WTC11 (cell line): Measurements from ENCODE around the gene SLC9A3. TPM values are rescaled to one million over a fixed set of nuclear protein-coding genes. Genes with fewer than 3 reads are reported as not detected.

Experiments used
- ETV6 ChIP-seq: sonication (generic); formaldehyde crosslinking; IDR thresholded peaks from 2 replicates; pipeline ENCODE4 v1.8.1; 2022; ENCODE audit warnings: mild to moderate bottlenecking, missing genetic modification reagents
- MYBL2 ChIP-seq: sonication (generic); formaldehyde crosslinking; IDR thresholded peaks from 2 replicates; pipeline ENCODE4 v1.8.1; 2023; ENCODE audit warnings: mild to moderate bottlenecking, moderate library complexity, missing genetic modification reagents
- NR2C2 ChIP-seq: sonication (generic); formaldehyde crosslinking; IDR thresholded peaks from 2 replicates; pipeline ENCODE4 v1.8.0; 2022; ENCODE audit warnings: mild to moderate bottlenecking, missing genetic modification reagents
- RORB ChIP-seq: fragments of 250-450 bp; sonication (Bioruptor Pico); IDR thresholded peaks from 2 replicates; pipeline ENCODE4 v1.9.0; 2021; ENCODE audit warnings: mild to moderate bottlenecking
- SOX15 ChIP-seq: fragments of 250-450 bp; sonication (Bioruptor Pico); IDR thresholded peaks from 2 replicates; pipeline ENCODE4 v1.9.0; 2021; ENCODE audit warnings: mild to moderate bottlenecking
- SP1 ChIP-seq: sonication (generic); formaldehyde crosslinking; conservative IDR thresholded peaks from 2 replicates; pipeline ENCODE4 v1.8.1; 2022; ENCODE audit warnings: missing genetic modification reagents
- TEAD1 ChIP-seq: sonication (generic); formaldehyde crosslinking; IDR thresholded peaks from 2 replicates; pipeline ENCODE4 v1.8.0; 2022; ENCODE audit warnings: mild to moderate bottlenecking, missing genetic modification reagents
- ZNF121 ChIP-seq: sonication (generic); formaldehyde crosslinking; IDR thresholded peaks from 2 replicates; pipeline ENCODE4 v1.8.0; 2023; ENCODE audit warnings: missing genetic modification reagents
- ZNF232 ChIP-seq: sonication (generic); formaldehyde crosslinking; IDR thresholded peaks from 2 replicates; pipeline ENCODE4 v1.8.0; 2022; ENCODE audit warnings: mild to moderate bottlenecking, missing genetic modification reagents
- ZNF423 ChIP-seq: fragments of 250-450 bp; sonication (Bioruptor Pico); IDR thresholded peaks from 2 replicates; pipeline ENCODE4 v2.1.2; 2022; ENCODE audit warnings: mild to moderate bottlenecking, moderate library complexity
- total RNA-seq: library from RNA; stranded (reverse); gene quantifications from 3 replicates; pipeline ENCODE4 v1.2.3, GENCODE V29; 2021
- TF ChIP-seq, protein P1 (sequence below): sonication (generic); formaldehyde crosslinking; IDR thresholded peaks from 2 replicates; pipeline ENCODE4 v1.8.0; 2023; ENCODE audit warnings: missing genetic modification reagents, mild to moderate bottlenecking, borderline replicate concordance
- TF ChIP-seq, protein P2 (sequence below): fragments of 200-600 bp; IDR thresholded peaks from 2 replicates; pipeline ENCODE4 v1.8.0; 2022; ENCODE audit warnings: antibody characterized with exemption
- TF ChIP-seq, protein P3 (sequence below): fragments of 250-450 bp; sonication (Bioruptor Pico); IDR thresholded peaks from 2 replicates; pipeline ENCODE4 v1.8.0; 2021; ENCODE audit warnings: mild to moderate bottlenecking
- TF ChIP-seq, protein P4 (sequence below): fragments of 250-450 bp; sonication (Bioruptor Pico); conservative IDR thresholded peaks from 2 replicates; pipeline ENCODE4 v1.9.0; 2021; ENCODE audit warnings: mild to moderate bottlenecking
- TF ChIP-seq, protein P5 (sequence below): sonication (generic); formaldehyde crosslinking; IDR thresholded peaks from 2 replicates; pipeline ENCODE4 v1.8.0; 2022; ENCODE audit warnings: mild to moderate bottlenecking, missing genetic modification reagents
- TF ChIP-seq, protein P6 (sequence below): sonication (generic); formaldehyde crosslinking; IDR thresholded peaks from 2 replicates; pipeline ENCODE4 v1.8.1; 2023; ENCODE audit warnings: mild to moderate bottlenecking, missing genetic modification reagents

SLC9A3 gene
- total RNA-seq, 1 experiment from 2014 or later: 1.6 TPM

DNA sequence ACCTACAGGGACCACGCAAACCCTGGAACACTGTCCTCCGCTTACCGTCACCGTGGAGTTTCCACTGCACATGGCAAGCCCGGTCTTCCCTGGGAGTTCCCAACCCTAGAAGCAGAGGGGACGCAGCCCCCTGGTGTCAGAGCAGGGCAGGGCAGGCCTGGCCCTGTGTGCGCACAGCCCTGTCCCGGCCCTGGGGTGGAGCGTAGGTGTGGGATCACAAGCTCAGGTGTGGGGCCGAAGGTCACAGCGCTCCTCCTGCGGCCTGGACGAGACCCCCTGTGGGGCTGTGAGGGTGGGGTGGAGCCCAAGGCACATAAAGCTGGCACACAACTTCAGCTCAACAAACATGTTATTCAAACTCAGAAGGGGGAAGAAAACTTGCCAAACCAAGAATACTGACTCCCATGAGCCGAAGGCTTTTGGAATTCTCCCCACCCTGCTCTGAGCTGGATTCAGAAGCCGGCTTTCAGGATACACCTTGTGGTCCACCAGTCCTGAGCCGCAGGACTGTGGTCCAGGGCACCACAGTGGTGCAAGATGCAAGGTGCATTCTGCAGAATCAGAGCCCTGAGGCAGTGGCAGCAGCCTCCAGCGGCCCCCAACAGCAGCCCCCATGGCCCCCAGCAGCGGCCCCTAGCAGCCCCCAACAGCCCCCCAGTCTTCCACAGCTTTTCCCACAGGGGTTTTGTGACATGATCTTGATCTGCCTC, 93.1 kb downstream of the SLC9A3 start (continued):
- TF ChIP-seq, protein P1, sequence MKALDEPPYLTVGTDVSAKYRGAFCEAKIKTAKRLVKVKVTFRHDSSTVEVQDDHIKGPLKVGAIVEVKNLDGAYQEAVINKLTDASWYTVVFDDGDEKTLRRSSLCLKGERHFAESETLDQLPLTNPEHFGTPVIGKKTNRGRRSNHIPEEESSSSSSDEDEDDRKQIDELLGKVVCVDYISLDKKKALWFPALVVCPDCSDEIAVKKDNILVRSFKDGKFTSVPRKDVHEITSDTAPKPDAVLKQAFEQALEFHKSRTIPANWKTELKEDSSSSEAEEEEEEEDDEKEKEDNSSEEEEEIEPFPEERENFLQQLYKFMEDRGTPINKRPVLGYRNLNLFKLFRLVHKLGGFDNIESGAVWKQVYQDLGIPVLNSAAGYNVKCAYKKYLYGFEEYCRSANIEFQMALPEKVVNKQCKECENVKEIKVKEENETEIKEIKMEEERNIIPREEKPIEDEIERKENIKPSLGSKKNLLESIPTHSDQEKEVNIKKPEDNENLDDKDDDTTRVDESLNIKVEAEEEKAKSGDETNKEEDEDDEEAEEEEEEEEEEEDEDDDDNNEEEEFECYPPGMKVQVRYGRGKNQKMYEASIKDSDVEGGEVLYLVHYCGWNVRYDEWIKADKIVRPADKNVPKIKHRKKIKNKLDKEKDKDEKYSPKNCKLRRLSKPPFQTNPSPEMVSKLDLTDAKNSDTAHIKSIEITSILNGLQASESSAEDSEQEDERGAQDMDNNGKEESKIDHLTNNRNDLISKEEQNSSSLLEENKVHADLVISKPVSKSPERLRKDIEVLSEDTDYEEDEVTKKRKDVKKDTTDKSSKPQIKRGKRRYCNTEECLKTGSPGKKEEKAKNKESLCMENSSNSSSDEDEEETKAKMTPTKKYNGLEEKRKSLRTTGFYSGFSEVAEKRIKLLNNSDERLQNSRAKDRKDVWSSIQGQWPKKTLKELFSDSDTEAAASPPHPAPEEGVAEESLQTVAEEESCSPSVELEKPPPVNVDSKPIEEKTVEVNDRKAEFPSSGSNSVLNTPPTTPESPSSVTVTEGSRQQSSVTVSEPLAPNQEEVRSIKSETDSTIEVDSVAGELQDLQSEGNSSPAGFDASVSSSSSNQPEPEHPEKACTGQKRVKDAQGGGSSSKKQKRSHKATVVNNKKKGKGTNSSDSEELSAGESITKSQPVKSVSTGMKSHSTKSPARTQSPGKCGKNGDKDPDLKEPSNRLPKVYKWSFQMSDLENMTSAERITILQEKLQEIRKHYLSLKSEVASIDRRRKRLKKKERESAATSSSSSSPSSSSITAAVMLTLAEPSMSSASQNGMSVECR (CRISPR knock-in tag): no peak
- TF ChIP-seq, protein P2, sequence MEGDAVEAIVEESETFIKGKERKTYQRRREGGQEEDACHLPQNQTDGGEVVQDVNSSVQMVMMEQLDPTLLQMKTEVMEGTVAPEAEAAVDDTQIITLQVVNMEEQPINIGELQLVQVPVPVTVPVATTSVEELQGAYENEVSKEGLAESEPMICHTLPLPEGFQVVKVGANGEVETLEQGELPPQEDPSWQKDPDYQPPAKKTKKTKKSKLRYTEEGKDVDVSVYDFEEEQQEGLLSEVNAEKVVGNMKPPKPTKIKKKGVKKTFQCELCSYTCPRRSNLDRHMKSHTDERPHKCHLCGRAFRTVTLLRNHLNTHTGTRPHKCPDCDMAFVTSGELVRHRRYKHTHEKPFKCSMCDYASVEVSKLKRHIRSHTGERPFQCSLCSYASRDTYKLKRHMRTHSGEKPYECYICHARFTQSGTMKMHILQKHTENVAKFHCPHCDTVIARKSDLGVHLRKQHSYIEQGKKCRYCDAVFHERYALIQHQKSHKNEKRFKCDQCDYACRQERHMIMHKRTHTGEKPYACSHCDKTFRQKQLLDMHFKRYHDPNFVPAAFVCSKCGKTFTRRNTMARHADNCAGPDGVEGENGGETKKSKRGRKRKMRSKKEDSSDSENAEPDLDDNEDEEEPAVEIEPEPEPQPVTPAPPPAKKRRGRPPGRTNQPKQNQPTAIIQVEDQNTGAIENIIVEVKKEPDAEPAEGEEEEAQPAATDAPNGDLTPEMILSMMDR: peak; percentile 77
- no peak for TF ChIP-seq RORB (CRISPR knock-in tag)
- TF ChIP-seq SP1 (CRISPR knock-in tag): no peak
- no peak for TF ChIP-seq ZNF423 (CRISPR knock-in tag)
- no peak for TF ChIP-seq SOX15
- TF ChIP-seq ETV6 (CRISPR knock-in tag): 0 out of 2 replicates have a peak, but pooled peaks have one; percentile 44
- no peak for TF ChIP-seq ZNF232
- TF ChIP-seq NR2C2 (CRISPR knock-in tag): no peak
- TF ChIP-seq, protein P3, sequence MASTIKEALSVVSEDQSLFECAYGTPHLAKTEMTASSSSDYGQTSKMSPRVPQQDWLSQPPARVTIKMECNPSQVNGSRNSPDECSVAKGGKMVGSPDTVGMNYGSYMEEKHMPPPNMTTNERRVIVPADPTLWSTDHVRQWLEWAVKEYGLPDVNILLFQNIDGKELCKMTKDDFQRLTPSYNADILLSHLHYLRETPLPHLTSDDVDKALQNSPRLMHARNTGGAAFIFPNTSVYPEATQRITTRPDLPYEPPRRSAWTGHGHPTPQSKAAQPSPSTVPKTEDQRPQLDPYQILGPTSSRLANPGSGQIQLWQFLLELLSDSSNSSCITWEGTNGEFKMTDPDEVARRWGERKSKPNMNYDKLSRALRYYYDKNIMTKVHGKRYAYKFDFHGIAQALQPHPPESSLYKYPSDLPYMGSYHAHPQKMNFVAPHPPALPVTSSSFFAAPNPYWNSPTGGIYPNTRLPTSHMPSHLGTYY: no peak
- TF ChIP-seq, protein P4, sequence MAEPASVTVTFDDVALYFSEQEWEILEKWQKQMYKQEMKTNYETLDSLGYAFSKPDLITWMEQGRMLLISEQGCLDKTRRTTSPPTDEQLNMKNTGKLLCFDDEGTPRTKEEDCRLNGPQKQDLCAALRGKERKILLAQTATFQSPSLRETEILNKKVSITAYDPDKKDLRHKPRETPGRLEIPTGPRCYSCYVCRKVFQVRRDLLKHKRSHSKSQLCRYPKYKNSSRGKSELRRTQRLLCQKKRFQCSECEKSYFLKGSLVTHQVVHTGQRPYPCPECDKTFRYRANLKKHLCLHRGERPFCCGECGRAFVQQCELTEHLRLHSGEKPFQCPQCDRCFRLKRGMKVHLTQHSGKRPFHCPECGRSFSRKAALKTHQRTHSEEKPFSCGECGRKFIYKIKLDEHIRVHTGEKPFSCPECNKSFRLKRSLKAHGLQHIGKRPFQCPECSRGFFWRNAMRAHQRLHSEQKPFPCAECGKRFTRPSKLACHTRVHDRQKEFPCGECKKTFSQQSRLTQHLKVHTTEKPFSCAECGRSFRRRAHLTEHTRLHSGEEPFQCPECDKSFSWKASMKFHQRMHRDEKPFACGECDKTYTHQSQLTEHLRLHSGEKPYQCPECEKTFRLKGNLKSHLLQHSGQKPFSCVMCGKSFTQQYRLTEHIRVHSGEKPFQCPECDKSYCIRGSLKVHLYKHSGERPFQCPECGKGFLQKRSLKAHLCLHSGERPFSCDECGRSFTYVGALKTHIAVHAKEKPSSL: no peak
- TF ChIP-seq TEAD1: no peak
- peak; percentile 99 for TF ChIP-seq ZNF121 (CRISPR knock-in tag)
- no peak for TF ChIP-seq MYBL2
- TF ChIP-seq, protein P5, sequence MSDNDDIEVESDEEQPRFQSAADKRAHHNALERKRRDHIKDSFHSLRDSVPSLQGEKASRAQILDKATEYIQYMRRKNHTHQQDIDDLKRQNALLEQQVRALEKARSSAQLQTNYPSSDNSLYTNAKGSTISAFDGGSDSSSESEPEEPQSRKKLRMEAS: peak; percentile 73
- TF ChIP-seq, protein P6, sequence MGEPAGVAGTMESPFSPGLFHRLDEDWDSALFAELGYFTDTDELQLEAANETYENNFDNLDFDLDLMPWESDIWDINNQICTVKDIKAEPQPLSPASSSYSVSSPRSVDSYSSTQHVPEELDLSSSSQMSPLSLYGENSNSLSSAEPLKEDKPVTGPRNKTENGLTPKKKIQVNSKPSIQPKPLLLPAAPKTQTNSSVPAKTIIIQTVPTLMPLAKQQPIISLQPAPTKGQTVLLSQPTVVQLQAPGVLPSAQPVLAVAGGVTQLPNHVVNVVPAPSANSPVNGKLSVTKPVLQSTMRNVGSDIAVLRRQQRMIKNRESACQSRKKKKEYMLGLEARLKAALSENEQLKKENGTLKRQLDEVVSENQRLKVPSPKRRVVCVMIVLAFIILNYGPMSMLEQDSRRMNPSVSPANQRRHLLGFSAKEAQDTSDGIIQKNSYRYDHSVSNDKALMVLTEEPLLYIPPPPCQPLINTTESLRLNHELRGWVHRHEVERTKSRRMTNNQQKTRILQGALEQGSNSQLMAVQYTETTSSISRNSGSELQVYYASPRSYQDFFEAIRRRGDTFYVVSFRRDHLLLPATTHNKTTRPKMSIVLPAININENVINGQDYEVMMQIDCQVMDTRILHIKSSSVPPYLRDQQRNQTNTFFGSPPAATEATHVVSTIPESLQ (CRISPR knock-in tag): no peak
